Thyroid gland (tissue), 4 donors: ENCODE measurements around the gene PIP4K2C.

Source experiments
- CTCF ChIP-seq, 6 experiments: fragments of 200-600 bp in 3 of 6; fragments of 450-650 bp in 3 of 6; sonication (generic) in 3 of 6; IDR thresholded peaks; one replicate each; pipeline ENCODE4 v1.5.1; 2016 to 2019; ENCODE audit warnings: antibody characterized with exemption in 6 of 6, mild to moderate bottlenecking in 2 of 6, inconsistent platforms in 1 of 6, moderate library complexity in 1 of 6
- POLR2A ChIP-seq, 2 donors: fragments of 450-650 bp; IDR thresholded peaks; one replicate each; pipeline ENCODE4 v1.6.1; 2017; ENCODE audit warnings: antibody characterized with exemption in 2 of 2, mild to moderate bottlenecking in 2 of 2, moderate library complexity in 1 of 2

DNA sequence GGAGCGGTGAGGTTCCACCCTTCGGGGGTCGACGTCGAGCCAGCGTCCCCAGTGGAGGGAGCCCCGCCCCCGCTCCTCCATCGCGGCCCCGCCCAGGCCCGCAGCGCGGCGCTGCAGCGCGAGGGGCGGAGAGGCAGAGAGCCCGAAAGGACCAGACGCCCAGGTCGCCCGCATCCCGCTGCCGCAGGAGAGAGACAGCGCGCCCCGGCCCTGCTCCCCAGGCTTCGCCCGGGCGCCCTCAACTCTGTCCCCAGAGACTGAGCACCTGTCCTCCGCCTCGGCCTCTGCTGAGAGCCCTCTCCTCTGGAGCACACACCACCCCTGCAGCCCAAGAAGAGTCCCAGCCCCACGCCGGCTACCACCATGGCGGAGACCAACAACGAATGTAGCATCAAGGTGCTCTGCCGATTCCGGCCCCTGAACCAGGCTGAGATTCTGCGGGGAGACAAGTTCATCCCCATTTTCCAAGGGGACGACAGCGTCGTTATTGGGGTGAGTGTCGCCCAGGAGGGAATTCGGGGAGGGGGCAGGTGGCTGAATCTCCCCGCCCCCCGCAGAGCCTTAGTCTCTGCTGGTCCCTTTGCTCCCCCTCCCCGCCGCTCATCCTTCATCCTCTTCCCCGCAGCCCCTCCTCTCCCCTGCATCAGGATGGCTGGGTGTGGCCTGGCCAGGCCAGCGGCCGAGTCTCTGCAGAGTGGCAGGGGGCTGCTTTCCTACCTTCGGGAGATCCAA lies 40.9 kb upstream of the PIP4K2C start, which contains the start of gene KIF5A:
- no peak for TF ChIP-seq CTCF (IDR thresholded peaks at IDR 0.05)
- no peak for TF ChIP-seq POLR2A (IDR thresholded peaks at IDR 0.05)
